Right kidney (tissue), 9 donors: ENCODE results near the gene OGFOD3.
A peak's percentile ranks its signal among the peaks of the same experiment; 100 is the strongest.
"Not testable (repeated sequence)": the region's sequence is repeated elsewhere in the genome, so short reads cannot be mapped to it uniquely, and the experiment has no call there.

ENCODE experiments used
- DNase-seq: peaks from one replicate; pipeline ENCODE4 v3.0.0-alpha.2; 2016
- long read RNA-seq, 8 donors: transcript quantifications; one replicate each; lab custom pipeline, GENCODE V29; 2026

OGFOD3 gene
- long read RNA-seq, donor 1, full-length matches to known transcripts = 12 of 12 reads
- long read RNA-seq, donor 1, partial matches to known transcripts = 0 of 12 reads
- long read RNA-seq, donor 1, other reads (novel, unspliced or antisense) = 0 of 12 reads
- long read RNA-seq, donor 2, full-length matches to known transcripts = 14 of 14 reads
- long read RNA-seq, donor 2, partial matches to known transcripts = 0 of 14 reads
- long read RNA-seq, donor 2, other reads (novel, unspliced or antisense) = 0 of 14 reads
- long read RNA-seq, donor 3, full-length matches to known transcripts = 13 of 13 reads
- long read RNA-seq, donor 3, partial matches to known transcripts = 0 of 13 reads
- long read RNA-seq, donor 3, other reads (novel, unspliced or antisense) = 0 of 13 reads
- long read RNA-seq, donor 4, full-length matches to known transcripts = 14 of 14 reads
- long read RNA-seq, donor 4, partial matches to known transcripts = 0 of 14 reads
- long read RNA-seq, donor 4, other reads (novel, unspliced or antisense) = 0 of 14 reads
- long read RNA-seq, donor 5, full-length matches to known transcripts = 13 of 13 reads
- long read RNA-seq, donor 5, partial matches to known transcripts = 0 of 13 reads
- long read RNA-seq, donor 5, other reads (novel, unspliced or antisense) = 0 of 13 reads
- long read RNA-seq, donor 6, full-length matches to known transcripts = 7 of 7 reads
- long read RNA-seq, donor 6, partial matches to known transcripts = 0 of 7 reads
- long read RNA-seq, donor 6, other reads (novel, unspliced or antisense) = 0 of 7 reads
- long read RNA-seq, donor 7 = 0 reads
- long read RNA-seq, donor 8, full-length matches to known transcripts = 13 of 68 reads
- long read RNA-seq, donor 8, partial matches to known transcripts = 39 of 68 reads
- long read RNA-seq, donor 8, other reads (novel, unspliced or antisense) = 16 of 68 reads

GRCh38 chr17:82418001-82418986 lies at the start of gene OGFOD3, which contains the start of gene HEXD:
Gene OGFOD3, minus strand, starts transcription at chr17:82418586. Its CDS starts 101 bp downstream, at chr17:82418485.
Gene HEXD, plus strand, starts transcription at chr17:82418347. Its CDS starts 1,453 bp downstream, at chr17:82419800.
- DNase-seq = peak; percentile 100

- DNase-seq = no peak
Measured at GRCh38 chr17:82465023-82465603, 46.7 kb upstream of the OGFOD3 start.

GRCh38 chr17:82464567-82464929 lies 46.2 kb upstream of the OGFOD3 start:
- DNase-seq = no peak

- DNase-seq = no peak
Measured at GRCh38 chr17:82463925-82464566, 45.7 kb upstream of the OGFOD3 start.

- no peak for DNase-seq
Measured at GRCh38 chr17:82463391-82463790, 45.0 kb upstream of the OGFOD3 start.

GRCh38 chr17:82461827-82462524 lies 43.6 kb upstream of the OGFOD3 start:
- DNase-seq = no peak

- not testable (repeated sequence) for DNase-seq
Measured at GRCh38 chr17:82459936-82460335, 41.5 kb upstream of the OGFOD3 start.

- DNase-seq = no peak
Measured at GRCh38 chr17:82458885-82459424, 40.6 kb upstream of the OGFOD3 start.

GRCh38 chr17:82458179-82458884 lies 39.9 kb upstream of the OGFOD3 start, which contains the start of gene NARF:
Gene NARF, plus strand, starts transcription at chr17:82458741. Its CDS starts 63 bp downstream, at chr17:82458804.
- peak; percentile 99 for DNase-seq

- peak; percentile 36 for DNase-seq
Measured at GRCh38 chr17:82457929-82458178, 39.5 kb upstream of the OGFOD3 start.

GRCh38 chr17:82457073-82457928 lies 38.9 kb upstream of the OGFOD3 start:
- DNase-seq = no peak

- not testable (repeated sequence) for DNase-seq
Measured at GRCh38 chr17:82453706-82454105, 35.3 kb upstream of the OGFOD3 start.

GRCh38 chr17:82453151-82453550 lies 34.8 kb upstream of the OGFOD3 start:
- not testable (repeated sequence) for DNase-seq

GRCh38 chr17:82452162-82452561 lies 33.8 kb upstream of the OGFOD3 start:
- no peak for DNase-seq

GRCh38 chr17:82450357-82451106 lies 32.1 kb upstream of the OGFOD3 start, which contains the start of gene CYBC1:
Gene CYBC1, minus strand, starts transcription at chr17:82450752. Its CDS starts 1,498 bp downstream, at chr17:82449254.
- DNase-seq = peak; percentile 90

GRCh38 chr17:82449883-82450356 lies 31.5 kb upstream of the OGFOD3 start:
- DNase-seq = no peak
